Measurements from ENCODE around the gene B3GNT8. TPM values are rescaled to one million over a fixed set of nuclear protein-coding genes. Genes with fewer than 3 reads are reported as not detected.
A peak's percentile ranks its signal among the peaks of the same experiment; 100 is the strongest.

The B3GNT8 gene
- total RNA-seq, 1 donor from 2014 or later = 3.0 TPM

GRCh38 chr19:41433171-41433570, 6.0 kb upstream of the B3GNT8 start:
- Mint-ChIP-seq H3K9me3 (ENCODE audit: unreplicated experiment) (no peaks in the 10 kb centered on the region), H3K4me1 (ENCODE audit: low read depth, unreplicated experiment) (peaks cover 7% of the 10 kb centered on the region), H3K36me3 (ENCODE audit: low read depth, unreplicated experiment) (peaks cover 7% of the 10 kb centered on the region), H3K4me3 (ENCODE audit: unreplicated experiment) (no peak overlapping the region), H3K27me3 (ENCODE audit: low read depth, unreplicated experiment) (no peaks in the 10 kb centered on the region), H3K27ac (ENCODE audit: unreplicated experiment) (no peak overlapping the region)
- H4K20me1 ChIP-seq (ENCODE audit: insufficient read depth, low read length) = peaks cover 3% of the 10 kb centered on the region
- no peak overlapping the region for H2AFZ ChIP-seq (ENCODE audit: low read depth, low read length)
- TF ChIP-seq CTCF (IDR thresholded peaks at IDR 0.05; ENCODE audit: insufficient read depth, low read depth, low read length) (no peak), EZH2 (IDR thresholded peaks at IDR 0.05; ENCODE audit: insufficient read depth, low read length) (no peak)
- H3K27ac ChIP-seq (ENCODE audit: low read depth, low read length) = no peak overlapping the region
- H3K4me3 ChIP-seq (ENCODE audit: insufficient read depth, low read depth, low read length) = no peak overlapping the region
- no peak for FAIRE-seq
- H3K36me3 ChIP-seq (ENCODE audit: insufficient read depth, low read length) = peaks cover 9% of the 10 kb centered on the region
- H3K9me3 ChIP-seq (ENCODE audit: insufficient read depth, low read depth, low read length) = no peaks in the 10 kb centered on the region
- no peak for DNase-seq (ENCODE audit: low read depth)
- H3K4me2 ChIP-seq (ENCODE audit: low read length) = no peak overlapping the region
- no peaks in the 10 kb centered on the region for H3K27me3 ChIP-seq (ENCODE audit: insufficient read depth, low read length)
- peaks cover 7% of the 10 kb centered on the region for H3K79me2 ChIP-seq (ENCODE audit: insufficient read depth, low read length)
- no peak overlapping the region for H3K9ac ChIP-seq (ENCODE audit: low read length)
- peaks cover under 1% of the 10 kb centered on the region for H3K4me1 ChIP-seq (ENCODE audit: insufficient read depth, low read length)

- Mint-ChIP-seq H3K9me3 (ENCODE audit: unreplicated experiment) (no peaks in the 10 kb centered on the region), H3K36me3 (ENCODE audit: low read depth, unreplicated experiment) (peaks cover 9% of the 10 kb centered on the region), H3K27ac (ENCODE audit: unreplicated experiment) (no peak overlapping the region), H3K4me1 (ENCODE audit: low read depth, unreplicated experiment) (peaks cover 14% of the 10 kb centered on the region), H3K4me3 (ENCODE audit: unreplicated experiment) (no peak overlapping the region), H3K27me3 (ENCODE audit: low read depth, unreplicated experiment) (no peaks in the 10 kb centered on the region)
- Histone ChIP-seq H3K9me3 (ENCODE audit: insufficient read depth, low read depth, low read length) (no peaks in the 10 kb centered on the region), H3K27ac (ENCODE audit: low read depth, low read length) (no peak overlapping the region), H3K27me3 (ENCODE audit: insufficient read depth, low read length) (no peaks in the 10 kb centered on the region), H3K4me3 (ENCODE audit: insufficient read depth, low read depth, low read length) (no peak overlapping the region), H3K4me1 (ENCODE audit: insufficient read depth, low read length) (peaks cover 9% of the 10 kb centered on the region), H3K4me2 (ENCODE audit: low read length) (no peak overlapping the region), H4K20me1 (ENCODE audit: insufficient read depth, low read length) (peaks cover 3% of the 10 kb centered on the region), H3K36me3 (ENCODE audit: insufficient read depth, low read length) (peaks cover 9% of the 10 kb centered on the region), H3K79me2 (ENCODE audit: insufficient read depth, low read length) (no peaks in the 10 kb centered on the region), H3K9ac (ENCODE audit: low read length) (no peak overlapping the region), H2AFZ (ENCODE audit: low read depth, low read length) (no peak overlapping the region)
- DNase-seq (ENCODE audit: low read depth) (no peak), FAIRE-seq (no peak)
- TF ChIP-seq CTCF (IDR thresholded peaks at IDR 0.05; ENCODE audit: insufficient read depth, low read depth, low read length) (peak; percentile 23), EZH2 (IDR thresholded peaks at IDR 0.05; ENCODE audit: insufficient read depth, low read length) (no peak)
Measured at GRCh38 chr19:41431426-41432386, 4.5 kb upstream of the B3GNT8 start.

- no peak overlapping the region for H2AFZ ChIP-seq (ENCODE audit: low read depth, low read length)
- Mint-ChIP-seq H3K36me3 (ENCODE audit: low read depth, unreplicated experiment) (peaks cover 9% of the 10 kb centered on the region), H3K27ac (ENCODE audit: unreplicated experiment) (no peak overlapping the region), H3K27me3 (ENCODE audit: low read depth, unreplicated experiment) (no peaks in the 10 kb centered on the region), H3K9me3 (ENCODE audit: unreplicated experiment) (no peaks in the 10 kb centered on the region), H3K4me3 (ENCODE audit: unreplicated experiment) (no peak overlapping the region), H3K4me1 (ENCODE audit: low read depth, unreplicated experiment) (peaks cover 14% of the 10 kb centered on the region)
- DNase-seq (ENCODE audit: low read depth) = no peak
- no peaks in the 10 kb centered on the region for H3K9me3 ChIP-seq (ENCODE audit: insufficient read depth, low read depth, low read length)
- H3K4me3 ChIP-seq (ENCODE audit: insufficient read depth, low read depth, low read length) = no peak overlapping the region
- peaks cover 9% of the 10 kb centered on the region for H3K36me3 ChIP-seq (ENCODE audit: insufficient read depth, low read length)
- no peak overlapping the region for H3K9ac ChIP-seq (ENCODE audit: low read length)
- TF ChIP-seq EZH2 (IDR thresholded peaks at IDR 0.05; ENCODE audit: insufficient read depth, low read length) (no peak), CTCF (IDR thresholded peaks at IDR 0.05; ENCODE audit: insufficient read depth, low read depth, low read length) (no peak)
- H3K27me3 ChIP-seq (ENCODE audit: insufficient read depth, low read length) = no peaks in the 10 kb centered on the region
- H3K4me2 ChIP-seq (ENCODE audit: low read length) = no peak overlapping the region
- peaks cover 9% of the 10 kb centered on the region for H3K4me1 ChIP-seq (ENCODE audit: insufficient read depth, low read length)
- H4K20me1 ChIP-seq (ENCODE audit: insufficient read depth, low read length) = peaks cover 3% of the 10 kb centered on the region
- no peak for FAIRE-seq
- no peaks in the 10 kb centered on the region for H3K79me2 ChIP-seq (ENCODE audit: insufficient read depth, low read length)
- no peak overlapping the region for H3K27ac ChIP-seq (ENCODE audit: low read depth, low read length)
Measured at GRCh38 chr19:41430922-41431321, 3.7 kb upstream of the B3GNT8 start.

Measured in astrocyte (in vitro differentiated cells and primary cell).